Measurements from ENCODE around the gene ADAMTSL2. TPM values are rescaled to one million over a fixed set of nuclear protein-coding genes. Genes with fewer than 3 reads are reported as not detected.

The ADAMTSL2 gene
- total RNA-seq, 2 donors from 2014 or later = 0.24 to 0.74 TPM

- H3K27me3 ChIP-seq = no peaks in the 10 kb centered on the region
- DNase-seq = no peak
- no peak overlapping the region for H3K9ac ChIP-seq (ENCODE audit: low read depth in 2 of 2, low read length in 2 of 2)
- H3K4me3 ChIP-seq = no peak overlapping the region
- H3K9me3 ChIP-seq = no peaks in the 10 kb centered on the region
- H3K36me3 ChIP-seq = no peaks in the 10 kb centered on the region
- TF ChIP-seq CTCF (IDR thresholded peaks at IDR 0.05) = no peak
- intact Hi-C loops (cut with DNase I) = no loop called here
- H3K27ac ChIP-seq = no peak overlapping the region
- H3K4me1 ChIP-seq = peaks cover 10% of the 10 kb centered on the region
Observed at GRCh38 chr9:133510926-133511505, 23.5 kb upstream of the ADAMTSL2 start.

GRCh38 chr9:133511607-133512006, 22.9 kb upstream of the ADAMTSL2 start:
- no peak overlapping the region for H3K9ac ChIP-seq (ENCODE audit: low read depth in 2 of 2, low read length in 2 of 2)
- no peak for DNase-seq
- intact Hi-C loops (cut with DNase I) = no loop called here
- H3K27me3 ChIP-seq = no peaks in the 10 kb centered on the region
- H3K36me3 ChIP-seq = no peaks in the 10 kb centered on the region
- no peaks in the 10 kb centered on the region for H3K9me3 ChIP-seq
- H3K4me1 ChIP-seq = peaks cover 10% of the 10 kb centered on the region
- TF ChIP-seq CTCF (IDR thresholded peaks at IDR 0.05) = no peak
- H3K4me3 ChIP-seq = no peak overlapping the region
- H3K27ac ChIP-seq = no peak overlapping the region

DNA sequence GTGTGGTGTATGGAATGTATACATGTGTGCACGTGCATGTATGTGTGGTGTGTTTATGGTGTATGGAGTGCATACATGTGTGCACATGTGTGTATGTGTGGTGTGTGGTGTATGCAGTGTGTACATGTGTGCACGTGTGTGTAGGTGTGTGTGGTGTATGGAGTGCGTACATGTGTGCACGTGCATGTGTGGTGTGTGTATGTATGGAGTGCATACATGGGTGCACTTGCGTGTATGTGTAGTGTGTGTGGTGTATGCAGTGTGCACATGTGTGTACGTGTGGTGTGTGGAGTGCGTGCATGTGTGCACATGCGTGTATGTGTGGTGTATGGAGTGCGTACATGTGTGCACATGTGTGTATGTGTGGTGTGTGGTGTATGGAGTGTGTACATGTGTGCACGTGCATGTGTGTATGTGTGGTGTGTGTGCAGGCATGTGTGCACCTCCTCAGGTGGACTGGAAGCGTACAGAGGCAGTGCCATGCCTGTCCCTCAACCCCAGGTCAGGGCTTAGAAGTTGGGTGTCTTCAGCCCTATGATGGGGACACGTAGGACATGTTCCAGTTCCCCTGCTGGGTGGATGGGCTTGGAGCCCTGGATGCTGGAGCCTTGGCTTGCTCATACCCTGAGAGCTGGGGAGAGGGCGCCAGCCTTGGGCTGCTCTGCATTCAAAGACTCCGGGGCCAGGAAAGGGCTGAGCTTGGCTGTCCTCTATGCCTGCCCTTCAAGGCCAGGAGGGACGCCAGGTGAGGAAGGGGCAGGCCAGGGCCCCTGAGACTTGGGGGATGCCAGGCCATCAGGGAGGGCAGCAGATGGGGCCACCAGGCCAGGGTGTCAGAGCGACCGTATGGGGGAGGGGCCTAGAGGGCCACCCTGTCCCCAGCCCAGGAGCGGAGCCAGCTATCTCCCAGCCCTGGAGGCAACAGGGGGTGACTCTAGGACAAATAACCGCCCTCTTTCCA, 22.0 kb upstream of the ADAMTSL2 start:
- Histone ChIP-seq H3K27me3 (no peaks in the 10 kb centered on the region), H3K9me3 (no peaks in the 10 kb centered on the region), H3K4me1 (peaks cover 10% of the 10 kb centered on the region), H3K36me3 (no peaks in the 10 kb centered on the region), H3K27ac (no peak overlapping the region), H3K9ac (ENCODE audit: low read depth in 2 of 2, low read length in 2 of 2) (no peak overlapping the region), H3K4me3 (no peak overlapping the region)
- no peak for DNase-seq
- no peak for TF ChIP-seq CTCF (IDR thresholded peaks at IDR 0.05)
- intact Hi-C loops (cut with DNase I) = no loop called here

DNA sequence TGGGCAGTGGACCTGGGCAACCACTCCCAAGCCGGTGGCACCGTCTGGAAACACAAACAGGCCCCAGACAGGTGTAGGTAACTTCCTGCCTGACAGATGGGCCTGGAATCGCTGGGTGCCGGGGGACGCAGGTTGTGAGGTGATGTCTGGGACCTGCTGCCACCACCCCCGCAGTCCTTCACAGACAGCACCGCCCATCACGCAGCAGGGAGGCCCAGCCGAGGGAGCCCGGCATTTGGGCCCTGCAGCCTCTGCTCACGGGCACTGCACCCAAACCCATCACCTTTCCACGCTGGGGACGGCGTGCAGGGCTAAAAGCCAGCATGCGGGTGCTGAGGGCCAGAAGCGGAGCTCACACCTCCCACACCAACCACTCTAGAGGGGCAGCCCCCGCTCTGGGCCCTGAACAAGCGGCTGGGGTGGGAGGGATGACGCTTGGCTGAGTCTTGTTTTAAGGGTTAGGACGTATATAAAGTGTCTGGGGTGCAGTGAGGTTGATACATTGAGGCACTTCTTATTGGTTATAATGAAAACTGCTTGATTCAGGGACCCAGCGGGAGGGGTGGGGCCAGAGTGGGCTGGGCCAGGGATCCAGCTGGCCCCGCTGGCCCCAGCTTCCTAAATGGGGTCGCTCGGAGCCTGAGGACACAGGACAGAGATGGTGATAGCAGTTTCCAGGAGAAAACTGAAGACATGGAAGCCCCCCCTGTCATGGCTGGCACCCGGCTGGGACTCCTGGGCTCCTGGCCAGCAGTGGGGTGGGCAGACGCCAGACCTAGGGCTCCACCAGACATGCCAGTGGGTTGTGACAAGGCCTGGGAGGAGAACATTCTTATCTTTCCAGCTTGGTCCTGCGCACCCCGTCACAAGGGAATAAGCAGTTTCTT, 21.0 kb upstream of the ADAMTSL2 start:
- intact Hi-C loops (cut with DNase I) = no loop called here
- no peak overlapping the region for H3K27ac ChIP-seq
- no peak for TF ChIP-seq CTCF (IDR thresholded peaks at IDR 0.05)

More for the DNA sequence above, 21.0 kb upstream of the ADAMTSL2 start:
- H3K4me3 ChIP-seq = no peak overlapping the region
- H3K4me1 ChIP-seq = peaks cover 10% of the 10 kb centered on the region
- no peaks in the 10 kb centered on the region for H3K9me3 ChIP-seq
- no peaks in the 10 kb centered on the region for H3K36me3 ChIP-seq
- no peak for DNase-seq
- H3K27me3 ChIP-seq = no peaks in the 10 kb centered on the region
- no peak overlapping the region for H3K9ac ChIP-seq (ENCODE audit: low read depth in 2 of 2, low read length in 2 of 2)
